Activated naive CD4-positive, alpha-beta T cell treated with anti-CD3 and anti-CD28 coated beads, Interleukin-2, amount 50 U/mL, for 16 hours (primary cell): Measurements from ENCODE around the gene RBFOX2.

Source experiments
- DNase-seq: peaks from one replicate; pipeline ENCODE4 v3.0.0-alpha.2; 2020

Gene RBFOX2

DNA sequence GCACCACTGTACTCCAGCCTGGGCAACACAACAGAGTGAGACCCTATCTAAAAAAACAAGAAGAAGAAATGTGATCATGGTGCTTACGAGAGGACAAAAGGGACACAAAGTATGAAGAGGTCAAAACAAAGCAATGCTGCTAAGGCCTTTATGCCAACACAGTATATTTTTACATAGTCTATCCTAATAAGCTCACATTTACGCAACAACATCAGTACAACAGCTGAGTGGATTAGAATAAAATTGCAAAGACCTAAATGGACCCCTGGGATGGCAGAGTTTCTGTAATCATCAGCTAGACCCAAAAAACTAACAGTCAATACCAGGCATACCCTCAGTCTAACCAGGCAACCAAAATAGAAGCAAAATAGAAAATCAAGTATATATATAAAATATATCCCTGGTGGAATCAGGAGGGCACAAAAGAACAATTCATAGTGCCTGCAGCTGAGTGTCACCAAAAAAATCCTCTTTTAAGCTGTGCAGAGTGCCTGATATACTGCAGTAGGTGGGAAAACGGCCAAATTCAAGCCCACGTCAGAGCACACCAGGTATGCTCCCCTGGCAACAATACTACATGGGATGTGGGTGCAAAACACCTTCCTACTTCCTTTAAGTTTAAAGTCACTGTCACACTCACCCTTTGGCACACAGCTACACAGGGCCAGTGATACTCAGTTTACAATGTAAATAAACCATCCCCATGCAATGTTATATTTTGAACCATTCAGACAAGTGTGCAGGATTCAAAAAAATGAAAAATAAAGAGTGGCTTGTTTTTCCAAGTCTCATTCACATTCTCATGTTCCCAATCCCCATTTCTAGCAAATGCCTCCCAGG is 57.8 kb downstream of the RBFOX2 start:
- DNase-seq: no peak

DNA sequence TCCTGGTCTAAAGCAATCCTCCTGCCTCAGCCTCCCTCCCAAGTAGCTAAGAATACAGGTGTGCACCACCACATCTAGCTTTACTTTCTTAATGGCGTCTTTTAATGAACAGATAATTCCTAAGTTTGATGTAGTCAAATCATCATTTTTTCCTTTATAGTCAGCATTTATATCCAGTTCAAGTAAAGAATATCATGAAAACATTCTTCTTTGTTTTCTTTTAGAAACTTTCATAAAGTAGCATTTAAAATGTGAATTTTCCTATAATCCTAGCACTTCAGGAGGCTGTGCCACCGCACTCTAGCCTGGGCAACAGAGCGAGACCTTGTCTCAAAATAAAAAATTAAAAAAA is 61.6 kb downstream of the RBFOX2 start:
- no peak for DNase-seq

DNA sequence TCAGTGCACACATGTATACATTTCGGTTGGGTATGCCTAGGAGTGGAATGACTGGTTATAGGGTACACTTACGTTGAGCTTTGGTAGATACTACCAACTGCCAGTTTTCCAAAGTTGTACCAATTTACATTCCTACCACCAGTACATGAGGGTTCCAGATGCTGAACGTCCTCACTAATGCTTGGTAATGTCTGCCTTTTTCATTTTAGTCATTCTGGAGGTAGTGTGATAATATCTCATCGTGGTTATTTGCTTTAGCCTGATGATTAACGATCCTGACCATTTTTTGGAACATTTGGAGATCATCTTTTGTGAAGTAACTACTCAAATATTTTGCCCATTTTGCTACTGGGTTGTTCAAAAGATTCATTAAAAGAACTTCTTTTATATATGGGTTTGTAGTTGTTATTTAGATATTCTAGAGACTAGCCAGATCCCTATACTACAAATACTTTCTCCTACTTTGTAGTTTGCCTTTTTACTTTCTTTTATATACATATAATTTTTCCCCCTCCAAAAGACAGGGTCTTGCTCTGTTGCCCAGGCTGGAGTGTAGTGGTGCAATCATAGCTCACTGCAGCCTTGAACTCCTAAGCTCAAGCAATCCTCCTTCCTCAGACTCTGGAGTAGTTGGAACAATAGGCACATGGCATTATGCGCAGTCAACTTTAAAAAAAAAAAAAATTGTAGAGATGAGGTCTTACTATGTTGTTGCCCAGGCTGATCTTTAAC is 62.1 kb downstream of the RBFOX2 start:
- DNase-seq: no peak

DNA sequence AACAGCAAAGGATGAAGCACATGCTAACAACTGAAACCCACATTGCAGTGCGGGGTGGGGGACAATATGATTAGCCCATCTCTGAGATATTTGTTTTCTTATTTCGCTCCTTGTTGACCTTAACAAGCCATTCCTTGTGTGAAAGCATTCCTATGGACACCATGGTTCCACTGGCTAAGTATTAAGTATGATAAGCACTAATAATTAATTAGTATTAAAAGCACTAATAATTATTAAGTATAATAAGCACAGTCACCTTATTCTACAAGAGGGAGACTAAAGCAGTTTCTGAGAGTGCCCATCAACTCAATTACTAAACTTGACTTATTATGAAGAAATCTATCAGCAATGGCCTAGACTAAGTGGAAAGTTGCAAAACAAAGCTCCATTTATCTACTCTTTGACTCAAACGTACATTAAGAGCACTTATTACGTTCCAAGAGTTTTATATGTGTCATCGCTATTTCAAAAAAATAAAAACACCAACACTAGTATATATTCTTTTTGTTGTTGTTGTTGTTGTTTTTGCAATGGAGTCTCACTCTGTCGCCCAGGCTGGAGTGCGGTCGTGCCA is 65.3 kb downstream of the RBFOX2 start:
- DNase-seq: no peak

DNA sequence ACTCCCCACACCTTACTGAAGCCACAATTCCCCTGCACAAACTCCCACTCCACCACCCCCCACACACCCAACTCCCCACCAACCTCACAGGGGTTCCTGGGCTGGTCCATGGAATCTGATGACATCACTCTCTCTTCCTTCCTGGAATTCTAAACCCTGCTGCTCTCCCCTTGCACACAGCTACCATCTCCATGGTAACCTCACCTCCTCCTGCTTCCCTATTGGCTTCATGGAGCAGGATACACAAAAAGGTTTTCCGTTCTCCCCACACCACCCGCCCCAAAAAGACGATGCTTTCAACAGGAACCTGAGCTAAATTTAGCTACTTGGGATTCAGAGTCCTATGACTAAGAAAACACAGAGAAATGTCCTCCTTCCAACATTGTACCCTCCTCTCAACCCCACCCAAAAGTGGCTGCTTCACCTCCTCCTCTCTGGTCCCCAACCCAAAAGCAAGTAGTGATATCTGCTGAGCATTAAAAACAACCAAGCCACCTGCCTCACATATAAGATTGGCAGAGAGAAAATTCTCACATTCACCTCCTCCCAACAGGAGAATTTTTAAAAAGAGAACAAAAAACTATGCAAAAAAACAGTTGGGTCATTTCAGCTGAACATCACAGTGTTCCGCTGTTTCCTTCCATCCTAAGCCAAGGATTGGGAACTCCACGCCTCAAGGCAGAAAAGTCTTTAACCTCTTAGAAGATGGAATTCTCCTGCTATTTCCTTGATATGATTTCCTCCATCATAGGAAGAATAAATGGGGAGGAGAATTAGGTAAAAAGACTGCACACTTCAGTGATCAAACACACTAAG is 66.9 kb downstream of the RBFOX2 start:
- no peak for DNase-seq

DNA sequence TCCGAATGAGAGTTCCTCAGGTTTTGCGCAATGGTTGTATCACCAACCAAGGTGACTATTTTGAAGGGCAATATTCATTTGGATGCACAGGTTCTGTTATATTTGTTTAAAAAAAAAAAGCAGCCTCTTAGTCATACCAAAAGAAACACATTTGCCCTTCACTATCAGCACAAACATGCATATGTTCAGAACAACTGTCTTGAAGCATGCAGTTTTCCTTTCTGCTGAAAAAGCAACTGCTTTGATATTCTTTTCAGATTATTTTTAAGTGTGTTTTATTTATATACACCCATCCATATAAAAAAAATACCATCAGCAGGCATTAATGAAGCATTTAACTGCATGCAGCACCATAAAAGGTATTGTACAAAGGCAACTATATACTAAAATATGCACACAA is 67.8 kb downstream of the RBFOX2 start:
- DNase-seq: no peak

DNA sequence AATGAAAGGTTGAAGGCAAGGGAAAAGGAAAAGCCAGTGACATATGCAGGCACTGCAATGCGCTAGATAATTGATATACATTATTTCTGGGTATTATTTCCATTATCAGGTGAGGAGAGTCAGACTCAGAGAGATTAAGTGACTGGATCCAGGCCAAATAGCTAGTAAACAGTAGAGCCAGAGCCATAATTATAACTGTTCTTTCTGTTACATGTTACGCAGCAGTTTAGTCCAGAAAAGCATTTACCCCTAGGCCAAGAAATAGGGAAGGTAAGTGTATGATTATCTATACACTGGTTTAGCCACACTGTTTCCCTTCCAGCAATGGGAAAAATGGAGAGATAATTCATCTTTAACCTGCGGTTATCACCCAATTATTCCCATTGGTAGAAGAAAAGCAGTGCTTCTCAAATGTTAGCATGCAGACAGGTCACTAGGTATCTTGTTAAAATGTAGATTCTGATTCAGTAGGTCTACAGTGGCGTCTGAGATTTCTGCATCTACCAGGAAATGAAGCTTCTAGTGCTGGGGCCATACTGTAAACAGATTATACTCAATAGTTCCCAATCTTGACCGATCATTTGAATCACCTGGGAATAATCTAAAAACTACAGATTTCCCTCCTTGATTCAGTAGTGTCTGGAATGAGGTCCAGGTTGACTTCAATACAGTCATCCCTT is 69.4 kb downstream of the RBFOX2 start:
- DNase-seq: no peak

DNA sequence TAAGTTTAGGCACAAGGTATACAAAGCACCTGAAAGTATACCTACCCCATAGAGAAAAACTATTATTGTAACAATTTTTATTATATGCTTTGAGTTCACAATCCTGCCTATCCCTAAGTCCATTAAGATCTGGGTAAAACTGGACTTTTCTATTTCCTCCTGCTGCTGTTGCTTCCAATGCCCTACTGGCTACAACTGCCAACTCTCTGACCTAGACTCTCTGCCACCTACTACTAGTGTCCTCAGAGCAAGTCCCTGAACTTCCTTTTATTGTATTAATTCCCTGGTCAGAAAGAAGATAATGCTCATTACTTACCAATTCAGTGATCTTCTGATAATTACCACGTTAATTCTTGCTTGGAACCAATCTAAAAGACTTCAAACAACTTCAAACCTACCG is 70.3 kb downstream of the RBFOX2 start:
- DNase-seq: no peak

DNA sequence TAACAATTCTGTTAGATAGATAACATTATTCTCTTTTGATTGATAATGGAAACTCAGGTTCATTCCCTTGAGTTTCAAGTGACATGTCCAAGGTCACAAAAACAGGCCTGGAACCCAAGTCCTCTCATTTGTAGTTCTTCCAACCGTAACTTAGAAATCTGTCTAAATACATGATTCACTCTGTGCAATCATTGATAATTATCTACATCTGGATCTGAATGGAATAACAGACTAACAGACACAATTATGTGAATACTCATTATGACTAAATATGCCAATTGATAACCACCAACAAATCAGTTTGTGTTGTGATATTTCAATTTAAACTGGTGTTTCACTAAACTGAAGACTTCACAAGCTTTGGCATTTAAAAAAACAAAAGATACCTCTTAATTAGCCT is 71.0 kb downstream of the RBFOX2 start:
- DNase-seq: no peak

DNA sequence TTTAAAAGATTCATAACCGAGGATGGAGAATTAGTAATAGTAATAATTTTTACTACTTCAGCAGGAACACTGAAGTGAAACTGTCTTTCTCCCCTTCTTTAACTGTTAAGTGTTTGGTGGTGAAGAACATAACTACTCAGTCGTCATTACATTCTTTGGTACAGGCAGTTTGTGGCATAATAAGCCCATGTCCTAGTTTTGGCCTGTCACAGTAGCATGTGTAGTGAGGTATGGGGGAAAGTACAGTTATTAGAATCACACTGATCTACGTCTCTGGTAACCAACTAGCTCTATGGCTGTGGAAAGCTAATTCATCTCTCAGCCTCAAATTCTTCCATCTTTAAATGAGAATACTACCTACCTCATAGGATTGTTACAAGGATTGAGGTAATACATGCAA is 71.8 kb downstream of the RBFOX2 start:
- DNase-seq: no peak

DNA sequence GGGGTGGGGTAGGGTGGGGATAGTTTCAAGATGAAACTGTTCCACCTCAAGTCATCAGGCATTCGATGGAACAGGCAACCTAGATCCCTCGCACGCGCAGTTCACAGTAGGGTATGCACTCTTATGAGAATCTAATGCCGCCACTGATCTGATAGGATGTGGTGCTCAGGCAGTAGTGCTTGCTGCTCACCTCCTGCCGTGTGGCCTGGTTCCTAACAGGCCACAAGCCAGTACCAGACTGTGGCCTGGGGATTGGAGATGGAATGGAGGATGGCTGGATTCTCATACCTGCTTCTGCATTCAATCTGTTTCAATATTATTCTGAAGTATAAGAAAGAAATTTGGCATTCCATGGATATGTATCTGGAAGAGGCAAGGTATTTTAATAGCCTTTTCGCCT is 73.1 kb downstream of the RBFOX2 start:
- DNase-seq: no peak

DNA sequence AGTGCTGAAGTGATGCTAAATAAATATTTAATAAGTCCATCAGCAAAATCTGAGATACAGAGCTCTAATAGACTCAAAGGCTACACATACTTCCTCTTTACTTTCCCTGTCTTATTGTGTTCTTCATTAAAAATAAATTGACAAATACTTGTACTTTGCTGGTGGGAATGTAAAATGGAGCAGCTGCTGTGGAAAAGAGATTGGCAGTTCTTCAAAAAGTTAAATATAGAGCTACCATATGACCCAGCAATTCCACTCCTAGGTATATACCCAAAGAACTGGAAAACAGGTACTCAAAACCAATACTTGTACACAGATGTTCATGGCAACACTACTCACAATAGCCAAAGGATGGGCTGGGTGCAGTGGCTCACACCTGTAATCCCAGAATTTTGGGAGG is 76.0 kb downstream of the RBFOX2 start:
- DNase-seq: no peak

DNA sequence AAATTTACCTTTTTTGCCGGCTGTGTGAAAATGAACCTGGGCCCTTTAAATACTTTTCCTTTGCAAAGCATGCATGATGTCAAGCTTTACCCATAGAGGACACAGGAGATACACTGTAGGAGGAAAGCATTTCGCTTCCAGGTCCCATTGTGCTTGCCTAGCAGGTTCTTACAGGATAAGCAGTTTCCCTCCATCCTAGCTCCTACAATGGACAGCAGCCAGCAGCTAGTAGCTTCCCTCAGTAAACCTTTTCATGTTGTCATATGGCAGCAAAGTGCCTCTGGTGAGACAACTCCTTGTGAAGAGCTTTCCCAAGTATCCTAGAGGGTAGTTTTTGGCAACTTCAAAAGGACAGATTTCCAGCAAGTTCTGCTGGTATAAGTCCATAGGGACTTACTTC is 78.4 kb downstream of the RBFOX2 start:
- no peak for DNase-seq

DNA sequence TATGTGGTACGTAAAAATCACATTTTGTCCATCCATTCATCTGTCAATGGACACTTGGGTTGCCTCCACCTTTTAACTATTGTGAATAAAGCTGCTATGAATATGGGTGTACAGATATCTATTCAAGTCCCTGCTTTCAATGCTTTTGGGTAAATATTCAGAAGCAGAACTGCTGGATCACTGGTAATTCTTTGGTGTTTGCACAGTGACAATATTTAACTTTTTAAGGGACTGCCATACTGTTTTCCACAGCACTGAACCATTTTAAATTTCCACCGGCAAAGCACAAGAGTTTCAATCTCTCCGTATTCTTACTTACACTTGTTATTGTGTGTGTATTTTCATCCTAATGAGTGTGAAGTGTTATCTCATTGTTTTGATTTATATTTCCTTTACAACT is 79.4 kb downstream of the RBFOX2 start:
- no peak for DNase-seq

DNA sequence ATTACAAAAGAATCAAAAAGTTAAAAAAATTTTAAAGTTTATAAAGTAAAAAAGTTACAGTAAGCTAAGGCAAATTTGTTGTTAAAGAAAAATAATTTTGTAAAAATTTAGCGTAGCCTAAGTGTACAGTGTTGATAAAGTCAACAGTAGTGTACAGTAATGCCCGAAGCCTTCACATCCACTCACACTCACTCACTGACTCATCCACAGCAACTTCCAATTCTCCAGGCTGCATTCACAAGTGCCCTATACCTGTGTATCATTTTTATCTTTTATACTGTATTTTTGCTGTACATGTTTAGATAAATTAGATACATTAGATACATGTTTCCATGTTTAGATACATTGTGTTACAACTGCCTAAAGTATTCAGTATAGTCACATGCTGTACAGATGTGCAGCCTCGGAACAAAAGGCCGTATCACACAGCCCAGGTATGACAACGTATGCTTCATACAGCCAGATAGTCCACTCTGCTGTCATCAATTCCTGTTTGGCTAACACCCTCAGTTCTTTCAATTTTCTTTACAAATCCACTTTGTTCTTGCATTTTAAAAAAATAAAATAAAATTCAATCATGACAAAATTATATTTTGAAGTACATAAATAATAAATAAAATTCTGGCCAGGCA is 80.7 kb downstream of the RBFOX2 start:
- no peak for DNase-seq

DNA sequence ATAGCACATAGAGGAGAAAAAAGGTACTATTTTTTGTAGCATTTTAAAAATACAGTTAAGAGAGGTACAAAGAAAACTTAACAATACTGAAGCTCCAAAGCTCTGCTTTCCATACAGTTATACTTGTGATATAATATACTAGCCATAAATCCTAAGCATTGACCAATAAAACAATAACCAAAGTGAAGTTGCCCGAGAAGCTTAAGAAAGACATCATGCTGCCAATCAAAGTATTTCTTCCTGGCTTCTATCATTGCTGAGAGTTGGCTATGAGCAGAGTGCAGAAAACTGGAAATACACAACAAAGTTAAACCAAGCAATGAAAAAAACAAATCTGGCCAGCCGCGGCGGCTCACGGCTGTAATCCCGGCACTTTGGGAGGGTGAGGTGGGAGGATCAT is 84.2 kb downstream of the RBFOX2 start:
- DNase-seq: no peak

DNA sequence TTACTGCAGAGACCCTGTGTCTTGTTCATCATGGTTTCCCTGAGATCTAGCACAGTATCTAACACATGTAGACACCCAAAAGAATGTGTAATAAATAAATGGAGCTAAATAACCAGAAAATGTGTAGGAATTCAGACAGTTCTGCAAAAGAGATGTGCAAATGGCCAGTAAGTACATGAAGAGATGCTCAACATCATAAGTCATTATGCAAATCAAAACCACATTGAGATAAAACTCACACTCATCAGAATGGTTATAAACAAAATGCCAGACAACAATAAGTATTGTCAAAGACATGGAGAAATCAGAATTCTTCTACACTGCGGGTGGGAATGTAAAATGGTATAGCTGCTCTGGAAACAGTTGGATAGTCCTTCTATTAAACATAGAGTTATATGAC is 88.5 kb downstream of the RBFOX2 start:
- no peak for DNase-seq

DNA sequence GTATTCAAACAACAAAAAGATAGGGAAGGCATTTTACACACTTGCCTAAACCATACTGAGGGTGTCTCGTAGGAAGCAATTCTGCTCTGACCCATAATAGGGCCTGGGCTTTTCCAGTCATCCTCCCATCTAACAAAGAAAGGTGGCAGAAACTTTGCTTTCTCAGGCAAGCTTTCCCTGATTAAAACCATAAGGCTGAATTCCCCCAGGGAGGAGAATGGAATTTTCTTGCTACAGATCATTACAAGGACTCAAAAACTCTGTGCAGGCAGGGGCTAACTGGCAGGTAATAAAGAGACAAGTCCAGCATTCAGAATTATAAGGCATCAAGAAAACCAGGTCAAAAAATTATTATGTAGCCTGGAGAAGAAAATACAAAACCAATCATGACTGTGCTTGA is 90.4 kb downstream of the RBFOX2 start:
- DNase-seq: no peak

DNA sequence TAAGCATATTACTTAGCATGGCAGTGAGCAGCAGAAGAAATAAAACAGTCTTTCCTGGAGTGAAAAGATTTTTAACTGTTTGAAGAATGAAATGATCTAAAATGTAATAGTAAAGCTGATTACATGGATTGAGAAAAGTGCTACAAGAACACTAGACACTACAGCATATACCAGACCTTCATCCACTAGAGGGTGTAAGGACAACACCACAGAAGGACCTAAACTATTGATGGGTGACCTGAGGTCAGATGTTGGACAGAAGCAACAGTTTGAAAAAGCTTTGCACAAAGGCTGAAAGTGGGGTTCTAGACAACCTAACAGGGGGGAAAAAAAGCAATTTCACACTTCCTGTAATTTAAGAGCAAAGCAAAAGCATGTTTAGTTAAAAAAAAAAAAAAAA is 97.7 kb downstream of the RBFOX2 start:
- DNase-seq: no peak

DNA sequence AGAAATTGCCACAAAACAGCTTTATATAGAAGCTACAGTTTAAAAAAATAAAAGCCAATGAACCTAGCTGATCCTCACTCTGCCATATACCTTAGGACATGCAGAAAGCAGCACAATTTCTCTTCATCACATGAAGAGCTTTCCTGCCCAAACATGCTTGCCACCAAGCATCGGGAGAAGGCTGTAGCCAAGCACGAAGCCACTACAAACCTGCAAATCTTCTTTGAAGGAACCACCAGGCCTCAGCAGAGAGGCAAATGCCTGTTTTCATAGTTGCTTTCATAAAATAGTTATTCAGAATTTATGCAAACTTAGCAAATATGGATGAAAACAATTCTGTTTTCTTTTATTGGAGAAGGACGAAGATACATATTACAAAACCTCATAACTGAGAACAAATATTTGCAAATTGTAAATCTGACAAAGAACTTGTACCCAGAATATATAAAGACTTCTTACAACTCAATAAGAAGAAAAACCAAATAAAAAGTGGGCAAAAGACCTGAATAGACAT is 100.3 kb downstream of the RBFOX2 start:
- no peak for DNase-seq

DNA sequence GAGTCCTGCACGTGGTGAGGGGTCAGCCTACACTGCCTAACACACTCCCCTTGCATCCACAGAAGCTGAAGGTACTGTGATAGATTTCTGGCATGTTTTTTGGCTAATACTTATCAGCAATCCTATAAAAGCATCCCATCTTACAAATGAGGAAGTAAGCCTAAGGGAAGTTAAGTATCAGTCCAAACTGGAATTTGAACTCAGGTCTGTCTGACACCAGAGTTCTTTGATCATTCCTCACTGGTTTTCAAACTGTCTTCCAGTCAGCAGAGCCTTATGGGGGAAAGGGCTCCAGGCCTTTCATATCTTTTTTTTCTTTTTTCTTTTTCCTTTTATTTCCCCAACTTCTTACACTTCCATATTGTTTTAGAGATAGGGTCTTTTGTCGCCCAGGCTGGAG is 105.6 kb downstream of the RBFOX2 start:
- DNase-seq: no peak

DNA sequence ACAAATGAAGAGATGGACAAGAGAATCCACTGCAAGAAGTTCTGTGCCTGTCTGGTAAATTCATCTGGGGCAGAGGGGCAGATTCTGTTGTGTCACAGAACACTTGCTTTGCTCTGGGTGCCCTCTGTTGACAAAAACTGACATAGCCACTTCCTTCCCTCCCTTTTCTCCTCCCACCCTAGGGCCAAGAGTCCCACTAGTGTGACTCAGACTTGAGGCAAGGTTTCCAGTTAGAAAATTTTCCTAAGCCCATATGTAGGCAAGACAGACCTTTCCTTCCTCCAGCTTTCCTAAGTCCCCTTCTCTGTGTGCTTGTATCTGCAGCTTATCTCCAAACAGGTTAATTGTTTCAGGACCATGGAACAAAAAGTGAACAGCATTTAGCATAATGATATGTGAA is 106.8 kb downstream of the RBFOX2 start:
- DNase-seq: peak; percentile 14
